A549 (cell line): ENCODE data around the gene SPIRE2. TPM values are rescaled to one million over a fixed set of nuclear protein-coding genes. Genes with fewer than 3 reads are reported as not detected.

ENCODE experiments used
- ATAC-seq, 2 experiments: fragments of 200-7000 bp in 1 of 2; fragments of >200 bp in 1 of 2; cut with Nextera tagmentation in 1 of 2; cut with Tn5 transposase in 1 of 2; 3 replicates each; pipeline versions ENCODE4 v1.8.0 to v1.9.1; 2018 to 2020; ENCODE audit warnings: mild to moderate bottlenecking in 1 of 2, moderate library complexity in 1 of 2
- CTCF ChIA-PET: fragments of 300-600 bp; sonication (Branson Sonifier 250); formaldehyde crosslinking; extraction: SDS; loops from one replicate; lab custom pipeline; 2021; ENCODE audit warnings: antibody characterized with exemption, inconsistent platforms; lab: Yijun Ruan, JAX
- POLR2A ChIA-PET: fragments of 350-600 bp; formaldehyde crosslinking; extraction: SDS; loops from one replicate; lab custom pipeline; 2021; ENCODE audit warnings: antibody characterized with exemption, inconsistent platforms; lab: Yijun Ruan, JAX
- DNase-seq, 2 experiments: peaks; one replicate each; pipeline versions ENCODE4 v3.0.0 to v3.0.0-alpha.2; 2011 to 2016; ENCODE audit warnings: low read depth in 1 of 2, low spot score in 1 of 2
- FAIRE-seq: peaks from 2 replicates; lab custom pipeline; 2011; peaks lifted over from hg19 to GRCh38; lab: Jason Lieb, UNC
- H3K27ac ChIP-seq, 2 experiments: fragments of >200 bp; sonication (Bioruptor Twin); formaldehyde crosslinking; 3 replicates each; pipeline ENCODE4 v1.5.1; 2016 to 2017
- H3K4me1 ChIP-seq: fragments of >200 bp; sonication (Bioruptor Twin); formaldehyde crosslinking; 3 replicates; pipeline ENCODE4 v1.6.1; 2016
- H3K4me2 ChIP-seq: fragments of >200 bp; sonication (Bioruptor Twin); formaldehyde crosslinking; 3 replicates; pipeline ENCODE4 v1.6.1; 2016
- H3K4me3 ChIP-seq: fragments of >200 bp; sonication (Bioruptor Twin); formaldehyde crosslinking; 3 replicates; pipeline ENCODE4 v1.5.1; 2016
- H3K9me3 ChIP-seq: fragments of >200 bp; sonication (Bioruptor Twin); formaldehyde crosslinking; 3 replicates; pipeline ENCODE4 v1.6.1; 2016
- BHLHE40 ChIP-seq: IDR thresholded peaks from 2 replicates; pipeline ENCODE4 v1.6.1; 2012; ENCODE audit warnings: low read depth, low read length, inconsistent platforms
- CBX2 ChIP-seq: fragments of 200-600 bp; sonication (generic); IDR thresholded peaks from 2 replicates; pipeline ENCODE4 v1.6.1; 2016; ENCODE audit warnings: low read depth, mild to moderate bottlenecking, borderline replicate concordance
- EP300 ChIP-seq, 2 experiments: fragments of >200 bp; sonication (Bioruptor Twin); formaldehyde crosslinking; IDR thresholded peaks; 2 replicates in 1 of 2; 3 replicates in 1 of 2; pipeline ENCODE4 v1.6.1; 2016 to 2017
- FOSL2 ChIP-seq, 2 experiments: fragments of 450-650 bp in 1 of 2; fragments of >200 bp in 1 of 2; sonication (Bioruptor Twin) in 1 of 2; formaldehyde crosslinking; IDR thresholded peaks; 2 replicates each; pipeline versions ENCODE4 v1.5.0 to v1.6.1; 2016 to 2020; ENCODE audit warnings: mild to moderate bottlenecking in 1 of 2, moderate library complexity in 1 of 2
- FOXS1 ChIP-seq: fragments of 250-450 bp; sonication (Bioruptor Pico); IDR thresholded peaks from 2 replicates; pipeline ENCODE4 v1.5.0; 2020; ENCODE audit warnings: mild to moderate bottlenecking, moderate library complexity
- HEYL ChIP-seq: fragments of 250-450 bp; sonication (Bioruptor Pico); IDR thresholded peaks from 2 replicates; pipeline ENCODE4 v1.8.0; 2021; ENCODE audit warnings: mild to moderate bottlenecking, moderate library complexity
- HOXB5 ChIP-seq: fragments of 250-450 bp; sonication (Bioruptor Pico); IDR thresholded peaks from 2 replicates; pipeline ENCODE4 v1.5.0; 2020; ENCODE audit warnings: mild to moderate bottlenecking, moderate library complexity
- JUN ChIP-seq, 2 experiments: fragments of >200 bp; sonication (Bioruptor Twin); formaldehyde crosslinking; IDR thresholded peaks; 2 replicates in 1 of 2; 3 replicates in 1 of 2; pipeline ENCODE4 v1.6.1; 2016 to 2017
- KDM5A ChIP-seq: fragments of 200-600 bp; sonication (generic); IDR thresholded peaks from 2 replicates; pipeline ENCODE4 v1.6.1; 2016; ENCODE audit warnings: antibody characterized with exemption, mild to moderate bottlenecking
- MAFK ChIP-seq: fragments of 450-650 bp; IDR thresholded peaks from 2 replicates; pipeline ENCODE4 v1.6.1; 2014; ENCODE audit not compliant: partially characterized antibody
- MAZ ChIP-seq: fragments of 150-350 bp; IDR thresholded peaks from 2 replicates; pipeline ENCODE4 v1.6.1; 2014; ENCODE audit warnings: antibody characterized with exemption, low read depth, low read length, borderline replicate concordance
- NPAS2 ChIP-seq: fragments of 250-450 bp; sonication (Bioruptor Pico); IDR thresholded peaks from 2 replicates; pipeline ENCODE4 v1.8.0; 2022; ENCODE audit warnings: mild to moderate bottlenecking, moderate library complexity, borderline replicate concordance
- PHF8 ChIP-seq: fragments of 200-600 bp; sonication (generic); IDR thresholded peaks from 2 replicates; pipeline ENCODE4 v1.6.1; 2016; ENCODE audit warnings: low read depth, mild to moderate bottlenecking, antibody characterized with exemption, moderate library complexity, borderline replicate concordance
- POLR2A ChIP-seq: IDR thresholded peaks from 2 replicates; pipeline ENCODE4 v1.6.1; 2012; ENCODE audit warnings: mild to moderate bottlenecking, low read length
- RNF2 ChIP-seq: fragments of 200-600 bp; sonication (generic); IDR thresholded peaks from 2 replicates; pipeline ENCODE4 v1.6.1; 2016; ENCODE audit warnings: low read depth, mild to moderate bottlenecking, antibody characterized with exemption, moderate library complexity, borderline replicate concordance
- SREBF2 ChIP-seq: fragments of 450-650 bp; IDR thresholded peaks from 2 replicates; pipeline ENCODE4 v1.6.1; 2014; ENCODE audit warnings: mild to moderate bottlenecking, moderate library complexity
- ZC3H11A ChIP-seq: fragments of 450-650 bp; IDR thresholded peaks from 2 replicates; pipeline ENCODE4 v1.6.1; 2014; ENCODE audit warnings: antibody characterized with exemption, mild to moderate bottlenecking
- ZFP36 ChIP-seq: fragments of 450-650 bp; IDR thresholded peaks from 2 replicates; pipeline ENCODE4 v1.6.1; 2014; ENCODE audit warnings: borderline replicate concordance; ENCODE audit not compliant: partially characterized antibody
- ZNF302 ChIP-seq: fragments of 250-450 bp; sonication (Bioruptor Pico); IDR thresholded peaks from 2 replicates; pipeline ENCODE4 v1.9.0; 2021; ENCODE audit warnings: inconsistent platforms, mild to moderate bottlenecking, moderate library complexity
- ZSCAN20 ChIP-seq: fragments of 250-450 bp; sonication (Bioruptor Pico); IDR thresholded peaks from 2 replicates; pipeline ENCODE4 v1.8.0; 2022; ENCODE audit warnings: mild to moderate bottlenecking, moderate library complexity
- WGBS: methylation state at CpG from one replicate; pipeline ENCODE4 v1.1.6; 2017; ENCODE audit errors: missing lambda C conversion rate; 5-methylcytosine and 5-hydroxymethylcytosine counted together
- polyA plus RNA-seq, 4 experiments: library from polyadenylated mRNA; depleted of rRNA in 3 of 4; stranded (reverse); fragments of >200 nt; fragmentation: RNase III in 1 of 4; extraction: RNeasy Plus Mini Kit Qiagen cat#74134 plus additional on column Dnase treatment in 1 of 4; gene quantifications; 2 replicates in 3 of 4; 3 replicates in 1 of 4; pipeline ENCODE4 v1.2.3, GENCODE V29; 2011 to 2017
- TF ChIP-seq, protein P1 (sequence below): fragments of 250-450 bp; sonication (Bioruptor Pico); IDR thresholded peaks from 2 replicates; pipeline ENCODE4 v1.5.0; 2020; ENCODE audit warnings: low read depth, mild to moderate bottlenecking, moderate library complexity
- TF ChIP-seq, protein P2 (sequence below): fragments of 250-450 bp; sonication (Bioruptor Pico); IDR thresholded peaks from 2 replicates; pipeline ENCODE4 v1.5.0; 2021; ENCODE audit warnings: mild to moderate bottlenecking, moderate library complexity, borderline replicate concordance
- TF ChIP-seq, protein P3 (sequence below): fragments of 450-650 bp; IDR thresholded peaks from 2 replicates; pipeline ENCODE4 v1.6.1; 2014; ENCODE audit warnings: antibody characterized with exemption
- TF ChIP-seq, protein P4 (sequence below): fragments of >200 bp; sonication (Bioruptor Twin); formaldehyde crosslinking; IDR thresholded peaks from 2 replicates; pipeline ENCODE4 v1.6.1; 2016

SPIRE2 gene
- polyA plus RNA-seq, 2 of the 4 experiments (the other 2 are of a cell fraction) = 6.0 to 9.9 TPM

DNA sequence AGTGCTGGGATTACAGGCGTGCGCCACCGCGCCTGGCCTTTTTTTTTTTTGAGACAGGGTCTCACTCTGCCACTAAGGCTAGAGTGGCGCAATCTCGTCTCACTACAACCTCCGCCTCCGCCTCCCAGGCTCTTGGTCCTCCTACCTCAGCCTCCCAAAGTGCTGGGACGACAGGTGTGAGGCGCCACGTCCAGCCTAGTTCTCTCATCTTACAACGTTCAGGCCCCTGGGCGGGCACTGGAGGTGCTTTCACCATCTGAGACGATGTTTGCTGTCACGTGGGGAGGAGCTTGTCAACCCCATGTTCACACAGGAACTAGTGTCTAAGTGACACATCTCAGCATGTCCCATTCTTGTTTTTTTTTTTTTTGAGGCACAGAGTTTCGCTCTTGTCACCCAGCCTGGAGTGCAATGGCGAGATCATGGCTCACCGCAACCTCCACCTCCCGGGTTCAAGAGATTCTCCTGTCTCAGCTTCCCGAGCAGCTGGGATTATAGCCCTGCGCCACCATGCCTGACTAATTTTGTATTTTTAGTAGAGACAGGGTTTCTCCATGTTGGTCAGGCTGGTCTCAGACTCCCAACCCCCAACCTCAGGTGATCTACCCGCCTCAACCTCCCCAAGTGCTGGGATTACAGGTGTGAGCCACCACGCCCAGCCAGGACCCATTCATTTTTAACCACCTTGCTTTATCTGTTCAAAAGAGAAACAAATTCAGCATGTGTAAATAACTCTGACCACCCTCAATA lies 6.7 kb upstream of the SPIRE2 start:
- Histone ChIP-seq H3K4me3 (no peak overlapping the region), H3K4me2 (no peak overlapping the region), H3K4me1 (no peaks in the 10 kb centered on the region), H3K27ac (no peak overlapping the region), H3K9me3 (no peaks in the 10 kb centered on the region)
- ChIA-PET POLR2A (no interaction called here), CTCF (no interaction called here)
- TF ChIP-seq SREBF2 = no peak
- TF ChIP-seq HOXB5 (CRISPR knock-in tag) = no peak
- TF ChIP-seq FOXS1 = no peak
- no peak for TF ChIP-seq NPAS2 (CRISPR knock-in tag)
- TF ChIP-seq, protein P1, sequence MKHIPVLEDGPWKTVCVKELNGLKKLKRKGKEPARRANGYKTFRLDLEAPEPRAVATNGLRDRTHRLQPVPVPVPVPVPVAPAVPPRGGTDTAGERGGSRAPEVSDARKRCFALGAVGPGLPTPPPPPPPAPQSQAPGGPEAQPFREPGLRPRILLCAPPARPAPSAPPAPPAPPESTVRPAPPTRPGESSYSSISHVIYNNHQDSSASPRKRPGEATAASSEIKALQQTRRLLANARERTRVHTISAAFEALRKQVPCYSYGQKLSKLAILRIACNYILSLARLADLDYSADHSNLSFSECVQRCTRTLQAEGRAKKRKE (CRISPR knock-in tag) = no peak
- TF ChIP-seq, protein P2, sequence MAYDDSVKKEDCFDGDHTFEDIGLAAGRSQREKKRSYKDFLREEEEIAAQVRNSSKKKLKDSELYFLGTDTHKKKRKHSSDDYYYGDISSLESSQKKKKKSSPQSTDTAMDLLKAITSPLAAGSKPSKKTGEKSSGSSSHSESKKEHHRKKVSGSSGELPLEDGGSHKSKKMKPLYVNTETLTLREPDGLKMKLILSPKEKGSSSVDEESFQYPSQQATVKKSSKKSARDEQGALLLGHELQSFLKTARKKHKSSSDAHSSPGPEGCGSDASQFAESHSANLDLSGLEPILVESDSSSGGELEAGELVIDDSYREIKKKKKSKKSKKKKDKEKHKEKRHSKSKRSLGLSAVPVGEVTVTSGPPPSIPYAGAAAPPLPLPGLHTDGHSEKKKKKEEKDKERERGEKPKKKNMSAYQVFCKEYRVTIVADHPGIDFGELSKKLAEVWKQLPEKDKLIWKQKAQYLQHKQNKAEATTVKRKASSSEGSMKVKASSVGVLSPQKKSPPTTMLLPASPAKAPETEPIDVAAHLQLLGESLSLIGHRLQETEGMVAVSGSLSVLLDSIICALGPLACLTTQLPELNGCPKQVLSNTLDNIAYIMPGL (CRISPR knock-in tag) = no peak
- TF ChIP-seq, protein P3, sequence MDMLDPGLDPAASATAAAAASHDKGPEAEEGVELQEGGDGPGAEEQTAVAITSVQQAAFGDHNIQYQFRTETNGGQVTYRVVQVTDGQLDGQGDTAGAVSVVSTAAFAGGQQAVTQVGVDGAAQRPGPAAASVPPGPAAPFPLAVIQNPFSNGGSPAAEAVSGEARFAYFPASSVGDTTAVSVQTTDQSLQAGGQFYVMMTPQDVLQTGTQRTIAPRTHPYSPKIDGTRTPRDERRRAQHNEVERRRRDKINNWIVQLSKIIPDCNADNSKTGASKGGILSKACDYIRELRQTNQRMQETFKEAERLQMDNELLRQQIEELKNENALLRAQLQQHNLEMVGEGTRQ = no peak
- TF ChIP-seq KDM5A = no peak
- no peak for TF ChIP-seq ZC3H11A
- no peak for TF ChIP-seq HEYL
- TF ChIP-seq JUN (IDR thresholded peaks at IDR 0.05) = no peak
- no peak for DNase-seq
- WGBS = 96% methylated on average over 23 of the region's 23 CpGs
- FAIRE-seq = no peak
- ATAC-seq = no peak

DNA sequence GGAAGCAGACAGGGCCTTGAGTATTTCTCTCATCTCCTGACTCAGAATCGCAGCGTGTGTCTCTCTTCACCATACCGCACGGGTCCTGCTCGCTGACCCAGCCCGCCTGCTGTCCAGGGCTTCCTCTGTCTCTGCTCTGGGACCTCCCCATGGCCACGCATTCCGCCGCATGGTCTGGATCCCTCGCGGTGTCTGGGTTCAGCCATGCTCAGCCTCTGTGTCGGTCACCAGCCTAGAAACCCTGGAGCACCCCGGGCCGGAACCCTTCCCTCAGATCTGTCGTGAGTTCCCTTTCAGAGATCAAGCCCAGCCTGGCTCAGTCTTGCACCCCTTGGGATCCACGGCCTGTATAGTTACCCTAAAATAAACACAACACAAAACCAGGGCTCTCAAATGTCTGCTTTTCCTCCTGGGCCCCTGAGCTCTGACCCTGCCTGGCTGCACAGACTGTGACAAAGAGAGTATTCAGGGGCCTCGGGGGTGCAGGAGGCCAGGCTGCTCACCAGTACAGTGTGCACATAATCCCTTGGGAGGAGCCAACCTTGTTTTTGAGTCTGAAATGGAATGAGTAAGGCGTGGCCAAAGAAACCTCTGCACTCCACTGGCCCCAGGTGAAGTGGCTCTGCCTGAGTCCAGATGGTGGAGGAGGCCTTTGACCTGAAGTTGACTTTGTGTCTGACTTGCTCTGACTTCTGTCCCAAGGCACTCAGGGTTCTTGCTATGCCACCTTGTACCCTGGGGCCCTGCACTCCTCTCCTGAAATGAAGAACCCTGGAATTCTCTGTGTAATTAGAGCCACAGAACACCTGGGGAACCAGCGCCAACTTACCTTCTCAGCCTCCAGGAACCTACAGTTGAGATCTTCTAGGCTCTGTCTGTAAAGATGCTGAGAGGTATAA lies 5.8 kb upstream of the SPIRE2 start:
- ChIA-PET CTCF (interaction anchor here (2.7 kb wide), 1 partner anchor 38 kb away, joined by 15 read pairs; no protein-coding TSS in a partner anchor), POLR2A (no interaction called here)
- no peak overlapping the region for H3K4me3 ChIP-seq
- DNase-seq (no peak), FAIRE-seq (no peak), ATAC-seq (peak; percentile 45 to 52; a peak in 5 of 6 replicates)
- 87% methylated on average over 19 of the region's 19 CpGs for WGBS
- no peak for TF ChIP-seq FOSL2 (IDR thresholded peaks at IDR 0.05)
- TF ChIP-seq FOSL2 (CRISPR knock-in tag; IDR thresholded peaks at IDR 0.05) = no peak
- TF ChIP-seq, protein P3 = no peak
- TF ChIP-seq ZFP36 = no peak
- TF ChIP-seq, protein P4, sequence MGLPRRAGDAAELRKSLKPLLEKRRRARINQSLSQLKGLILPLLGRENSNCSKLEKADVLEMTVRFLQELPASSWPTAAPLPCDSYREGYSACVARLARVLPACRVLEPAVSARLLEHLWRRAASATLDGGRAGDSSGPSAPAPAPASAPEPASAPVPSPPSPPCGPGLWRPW = no peak
- no peak for TF ChIP-seq BHLHE40
- no peak for TF ChIP-seq POLR2A
- TF ChIP-seq JUN (IDR thresholded peaks at IDR 0.05) = no peak
- no peak for TF ChIP-seq PHF8
- no peak for TF ChIP-seq ZSCAN20 (CRISPR knock-in tag)
- TF ChIP-seq EP300 (IDR thresholded peaks at IDR 0.05) = no peak
- TF ChIP-seq HOXB5 (CRISPR knock-in tag) = no peak
- TF ChIP-seq RNF2 = no peak
- TF ChIP-seq CBX2 = no peak
- no peak for TF ChIP-seq ZNF302 (CRISPR knock-in tag)
- TF ChIP-seq MAFK = no peak
- TF ChIP-seq MAZ = no peak
- no peak for TF ChIP-seq KDM5A
- peaks cover 6% of the 10 kb centered on the region for H3K4me1 ChIP-seq
- no peaks in the 10 kb centered on the region for H3K9me3 ChIP-seq
- no peak overlapping the region for H3K27ac ChIP-seq
- no peak overlapping the region for H3K4me2 ChIP-seq
